ENCODE measurements around the gene GAMT.

Gene GAMT

GRCh38 chr19:1417681-1418495 is 16.5 kb upstream of the GAMT start:
- DNase-seq = no peak

GRCh38 chr19:1417145-1417544 is 15.8 kb upstream of the GAMT start:
- DNase-seq = peak; percentile 56

GRCh38 chr19:1416014-1416841 is 14.9 kb upstream of the GAMT start:
- DNase-seq = no peak

GRCh38 chr19:1412995-1413800 is 11.9 kb upstream of the GAMT start:
- DNase-seq = no peak

- DNase-seq = no peak
These were observed 11.1 kb upstream of the GAMT start for GRCh38 chr19:1412323-1412923.

DNA sequence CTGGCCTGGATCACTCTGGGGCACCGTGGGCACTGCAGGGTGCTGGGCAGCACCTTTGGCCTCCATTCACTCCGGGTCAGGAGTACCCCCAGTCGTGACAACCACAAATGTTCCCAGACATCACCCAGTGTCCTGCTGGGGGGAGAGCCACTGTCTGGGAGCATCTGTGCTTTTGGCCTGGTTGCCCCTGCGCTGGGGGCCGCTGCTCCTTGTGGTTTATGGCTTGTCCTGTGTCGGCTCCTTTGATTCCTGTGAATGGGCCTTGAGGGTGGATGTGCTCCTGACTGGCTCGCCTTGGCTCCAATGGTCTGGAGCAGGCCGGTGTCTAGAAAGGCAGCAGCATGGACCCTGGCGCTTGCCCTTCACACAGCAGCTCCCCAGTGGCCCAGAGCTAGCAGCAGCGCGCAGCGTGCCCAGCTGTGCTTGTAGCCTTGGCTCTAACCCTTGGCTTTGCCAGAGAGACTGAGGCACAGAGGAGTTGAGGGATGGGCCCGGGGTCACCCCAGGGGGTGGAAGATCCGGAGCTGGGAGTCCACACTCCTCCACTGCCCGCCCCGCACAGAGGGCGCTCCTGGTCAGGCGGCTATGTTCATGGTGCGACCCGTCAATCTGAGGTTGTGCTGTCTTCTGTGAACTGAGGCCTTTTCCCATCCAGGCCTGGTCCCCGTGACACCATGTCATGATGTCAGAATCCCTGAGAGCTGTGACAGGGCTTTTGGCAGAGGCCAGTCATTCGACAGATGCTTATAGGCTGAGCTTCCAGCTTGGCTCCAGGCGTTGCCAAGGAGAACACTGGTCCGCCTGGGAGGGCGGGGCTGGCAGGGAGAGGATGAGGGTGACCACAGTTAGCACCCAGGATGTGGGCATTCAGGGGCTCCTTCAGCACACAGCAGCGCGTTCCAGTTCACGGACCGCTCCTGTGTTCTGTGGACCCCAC is 10.2 kb upstream of the GAMT start:
- DNase-seq = no peak

- DNase-seq = no peak
These were observed 9.4 kb upstream of the GAMT start for GRCh38 chr19:1410789-1411188.

- DNase-seq = no peak
These were observed 8.9 kb upstream of the GAMT start for GRCh38 chr19:1410136-1410786.

DNA sequence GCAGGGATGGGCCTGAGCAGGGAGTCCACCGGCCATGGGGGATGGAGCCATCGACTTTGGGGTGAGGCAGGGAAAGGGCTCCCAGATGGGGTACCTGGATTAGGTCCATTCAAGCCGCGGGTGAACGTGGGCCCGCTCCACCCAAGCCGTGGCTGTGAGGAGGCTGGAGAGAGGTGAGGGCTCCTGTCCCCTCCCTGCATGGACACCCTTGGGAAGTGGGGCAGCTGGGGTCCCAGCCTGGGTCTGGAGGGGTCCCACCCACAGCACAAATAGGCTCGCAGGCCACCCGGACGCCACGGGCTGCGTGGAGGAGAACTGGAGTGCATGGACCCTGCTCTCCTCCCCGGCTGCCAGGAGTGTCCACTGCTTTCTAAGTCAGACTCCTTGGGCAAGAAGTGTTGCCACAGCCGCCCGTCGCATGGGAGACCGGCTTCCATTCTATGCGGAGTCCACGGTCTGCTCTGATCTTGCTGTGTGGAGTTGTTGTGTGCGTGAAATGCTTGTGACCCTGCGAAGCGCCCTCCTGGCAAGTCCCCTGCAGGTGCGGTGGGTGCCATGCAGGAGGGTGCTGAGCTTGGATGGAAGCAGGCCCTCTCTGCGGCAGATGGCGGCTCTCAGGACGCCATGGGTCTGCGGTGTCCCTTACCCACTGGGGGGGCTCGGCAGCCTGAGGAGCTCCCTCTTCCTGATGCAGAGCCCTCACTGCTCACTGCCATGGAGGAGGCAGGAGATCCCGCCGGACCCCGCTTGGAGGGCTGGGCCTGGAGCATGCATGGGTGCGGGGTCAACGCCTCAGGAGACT is 8.1 kb upstream of the GAMT start:
- DNase-seq = no peak

- peak; percentile 35 for DNase-seq
These were observed 7.2 kb upstream of the GAMT start for GRCh38 chr19:1408300-1409203.

DNA sequence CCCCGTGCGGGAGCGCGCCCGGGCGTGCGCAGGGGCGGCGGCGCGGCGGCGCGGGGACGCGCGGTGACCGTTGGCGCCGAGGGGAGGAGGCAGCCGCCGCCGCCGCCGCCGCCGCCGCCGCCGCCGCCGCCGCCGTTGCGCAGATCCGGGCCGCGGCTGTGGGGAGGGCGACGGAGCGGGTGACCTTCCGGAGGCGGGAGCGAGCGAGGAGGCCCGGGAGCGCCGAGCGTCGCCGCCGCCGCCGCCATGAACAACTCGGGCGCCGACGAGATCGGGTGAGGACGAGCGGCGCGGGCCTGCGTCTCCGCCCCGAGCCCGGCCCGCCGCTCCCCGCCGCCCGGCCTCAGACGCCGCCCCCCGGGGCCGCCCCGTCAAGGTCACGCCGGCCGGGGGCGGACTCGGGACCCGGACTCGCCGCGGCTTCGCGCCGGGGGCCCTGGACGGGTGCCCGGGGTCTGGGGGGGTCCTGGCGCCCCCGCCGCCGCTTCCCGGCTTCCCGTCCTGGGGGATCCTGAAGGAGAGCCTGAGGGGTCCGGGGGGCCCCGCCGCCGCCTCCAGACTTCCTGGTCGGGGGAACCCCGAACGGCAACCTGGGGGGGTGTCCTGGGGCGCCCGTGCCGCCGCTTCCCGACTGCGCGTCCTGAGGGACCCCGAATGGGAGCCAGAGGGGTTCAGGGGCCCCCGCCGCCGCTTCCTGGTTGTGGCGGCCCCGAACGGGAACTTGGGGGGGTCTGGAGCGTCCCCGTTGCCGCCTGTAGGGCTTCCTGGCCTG is 6.4 kb upstream of the GAMT start, which contains the start of gene DAZAP1:
Gene DAZAP1, plus strand, starts transcription at position 59 of the 772 bp plus-strand sequence. Its CDS starts 188 bp downstream, at position 247.
- peak; percentile 22 for DNase-seq

DNA sequence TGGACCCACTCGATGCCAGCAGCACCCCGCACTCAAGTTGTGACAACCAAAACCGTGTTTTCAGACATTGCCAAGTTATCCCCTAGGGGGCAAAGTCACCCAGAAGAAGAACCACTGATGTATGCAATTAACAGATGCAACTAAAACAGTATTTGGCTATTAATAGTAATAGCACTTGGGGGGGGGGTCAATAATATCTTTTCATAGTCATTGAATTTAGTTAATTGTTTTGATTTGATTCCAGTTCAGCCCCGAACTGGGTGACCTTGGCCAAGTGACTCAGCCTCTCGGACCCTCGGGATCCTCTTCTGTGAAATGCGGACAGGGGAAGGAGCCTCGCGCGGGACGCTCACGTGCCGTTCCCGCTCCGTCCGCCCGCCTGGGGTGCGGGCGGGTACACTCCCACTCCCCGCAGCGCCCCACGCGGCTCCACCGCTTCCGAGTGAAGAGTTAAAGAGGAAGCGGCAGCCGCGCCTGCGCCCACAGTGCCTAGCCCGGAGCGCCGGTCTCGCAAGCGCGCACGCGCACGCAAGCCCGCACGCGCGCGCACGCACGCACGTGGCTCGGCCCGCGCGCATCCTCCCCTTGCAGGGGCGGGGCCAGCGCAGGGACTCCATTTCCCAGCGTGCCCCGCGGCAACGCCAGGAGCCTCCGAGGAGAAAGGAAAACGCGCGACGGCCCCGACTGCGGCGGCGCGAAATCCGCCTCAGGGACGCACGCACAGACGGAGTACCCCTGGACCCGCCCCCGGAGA is 5.6 kb upstream of the GAMT start:
- peak; percentile 99 for DNase-seq

DNA sequence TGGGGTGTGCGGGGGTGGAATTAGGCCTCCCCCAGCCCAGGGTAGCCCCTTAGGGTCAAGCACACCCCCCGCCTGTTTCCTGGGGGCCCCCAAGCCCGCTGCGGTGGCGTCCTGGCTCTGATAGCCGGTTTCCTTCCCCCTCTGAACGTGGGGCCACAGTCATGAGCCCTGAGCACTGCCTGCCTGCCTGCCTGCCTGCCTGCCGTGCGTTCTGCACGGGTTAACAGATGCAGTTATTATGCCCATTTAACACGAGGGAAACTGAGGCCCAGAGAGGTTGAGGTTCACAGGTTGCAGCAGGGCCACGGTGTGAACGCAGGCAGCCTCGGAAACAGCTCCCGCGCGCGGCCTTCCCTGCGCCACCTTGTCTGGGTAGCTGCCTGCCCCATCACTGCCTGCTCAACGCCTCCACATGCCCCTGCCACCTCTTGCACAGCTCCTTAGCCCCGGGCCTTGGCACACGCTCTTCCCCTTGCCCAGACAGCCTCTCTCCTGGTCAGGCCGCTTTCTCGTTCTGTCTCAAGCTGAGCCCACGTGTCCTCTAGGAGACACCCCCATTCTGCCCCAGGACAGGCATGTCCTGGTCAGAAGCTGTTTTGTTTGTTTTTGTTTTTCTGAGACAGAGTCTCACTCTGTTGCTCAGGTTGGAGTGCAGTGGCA is 1.2 kb upstream of the GAMT start:
- no peak for DNase-seq

- DNase-seq = no peak
These were observed 511 bp upstream of the GAMT start for GRCh38 chr19:1401889-1402217.

GRCh38 chr19:1400281-1401137 is 833 bp downstream of the GAMT start:
- DNase-seq = no peak

GRCh38 chr19:1399745-1400144 is 1.6 kb downstream of the GAMT start:
- no peak for DNase-seq

Measured in fibroblast of skin of right quadriceps (primary cell).